HEK293 (cell line): ENCODE results near the gene LHFPL3.

ENCODE experiments used
- ATF2 ChIP-seq: fragments of 450-650 bp; formaldehyde crosslinking; IDR thresholded peaks from 2 replicates; pipeline ENCODE4 v1.5.1; 2016; ENCODE audit warnings: missing biosample characterization, missing genetic modification characterization, low read depth
- BCL11A ChIP-seq: fragments of 450-650 bp; formaldehyde crosslinking; IDR thresholded peaks from 2 replicates; pipeline ENCODE4 v1.5.1; 2016; ENCODE audit warnings: low read depth, missing biosample characterization, missing genetic modification characterization
- BCL11B ChIP-seq: fragments of 450-650 bp; formaldehyde crosslinking; IDR thresholded peaks from 2 replicates; pipeline ENCODE4 v1.5.1; 2016; ENCODE audit warnings: low read depth, missing biosample characterization, missing genetic modification characterization
- CTCF ChIP-seq: fragments of 450-650 bp; formaldehyde crosslinking; IDR thresholded peaks from 2 replicates; pipeline ENCODE4 v1.5.1; 2016; ENCODE audit warnings: missing biosample characterization, missing genetic modification characterization
- ZBTB11 ChIP-seq: fragments of 450-650 bp; formaldehyde crosslinking; conservative IDR thresholded peaks from 2 replicates; pipeline ENCODE4 v1.5.1; 2016; ENCODE audit warnings: low read depth, missing biosample characterization, missing genetic modification characterization
- ZNF18 ChIP-seq: fragments of 450-650 bp; formaldehyde crosslinking; IDR thresholded peaks from 2 replicates; pipeline ENCODE4 v1.5.1; 2016; ENCODE audit warnings: missing biosample characterization, missing genetic modification characterization
- ZNF239 ChIP-seq: fragments of 450-650 bp; formaldehyde crosslinking; IDR thresholded peaks from 2 replicates; pipeline ENCODE4 v1.5.1; 2016; ENCODE audit warnings: missing biosample characterization, missing genetic modification characterization
- ZNF24 ChIP-seq: fragments of 450-650 bp; formaldehyde crosslinking; IDR thresholded peaks from 2 replicates; pipeline ENCODE4 v1.5.1; 2016; ENCODE audit warnings: missing biosample characterization, missing genetic modification characterization
- ZNF404 ChIP-seq: fragments of 450-650 bp; formaldehyde crosslinking; IDR thresholded peaks from 2 replicates; pipeline ENCODE4 v1.5.1; 2017; ENCODE audit warnings: missing biosample characterization, missing genetic modification characterization
- ZNF513 ChIP-seq: fragments of 450-650 bp; IDR thresholded peaks from 2 replicates; pipeline ENCODE4 v1.5.1; 2018; ENCODE audit warnings: missing biosample characterization, missing genetic modification characterization
- ZSCAN18 ChIP-seq: fragments of 450-650 bp; formaldehyde crosslinking; IDR thresholded peaks from 2 replicates; pipeline ENCODE4 v1.5.1; 2016; ENCODE audit warnings: missing biosample characterization, missing genetic modification characterization

- no peak for TF ChIP-seq ZNF24 (tag by site-specific recombination)
- TF ChIP-seq ATF2 (tag by site-specific recombination) = no peak
- TF ChIP-seq ZSCAN18 (tag by site-specific recombination) = no peak
- no peak for TF ChIP-seq CTCF (tag by site-specific recombination)
- no peak for TF ChIP-seq ZBTB11 (tag by site-specific recombination)
- no peak for TF ChIP-seq ZNF18 (tag by site-specific recombination)
- TF ChIP-seq ZNF404 (tag by site-specific recombination) = no peak
- TF ChIP-seq BCL11B = no peak
- no peak for TF ChIP-seq ZNF513 (tag by site-specific recombination)
- no peak for TF ChIP-seq BCL11A (tag by site-specific recombination)
- no peak for TF ChIP-seq ZNF239 (tag by site-specific recombination)
Observed at GRCh38 chr7:104530251-104530650, 201.8 kb downstream of the LHFPL3 start.
